Loucy (cell line): Measurements from ENCODE around the gene FARSB.

Source experiments
- H2AFZ ChIP-seq: fragments of 200-600 bp; sonication (generic); 2 replicates; pipeline ENCODE4 v1.6.0; 2016; ENCODE audit warnings: antibody characterized with exemption, mild to moderate bottlenecking, low read length, moderate library complexity
- H3F3A ChIP-seq: fragments of 200-600 bp; 2 replicates; pipeline ENCODE4 v1.6.0; 2016; ENCODE audit warnings: antibody characterized with exemption, low read depth, mild to moderate bottlenecking
- H3K27me3 ChIP-seq: fragments of 200-600 bp; sonication (generic); 2 replicates; pipeline ENCODE4 v1.6.1; 2014; ENCODE audit warnings: low read length, mild to moderate bottlenecking; ENCODE audit not compliant: insufficient read depth, poor library complexity, severe bottlenecking
- H3K36me3 ChIP-seq: fragments of 200-600 bp; sonication (generic); 2 replicates; pipeline ENCODE4 v1.6.1; 2016; ENCODE audit warnings: low read length; ENCODE audit not compliant: insufficient read depth
- H3K4me1 ChIP-seq: fragments of 200-600 bp; sonication (generic); 2 replicates; pipeline ENCODE4 v1.5.1; 2014; ENCODE audit warnings: low read length, mild to moderate bottlenecking; ENCODE audit not compliant: insufficient read depth, poor library complexity, severe bottlenecking
- H3K4me2 ChIP-seq: fragments of 200-600 bp; sonication (generic); 2 replicates; pipeline ENCODE4 v1.6.0; 2014; ENCODE audit warnings: antibody characterized with exemption, low read length, low read depth, mild to moderate bottlenecking; ENCODE audit not compliant: poor library complexity, severe bottlenecking
- H3K4me3 ChIP-seq: fragments of 200-600 bp; sonication (generic); 2 replicates; pipeline ENCODE4 v1.5.1; 2014; ENCODE audit warnings: low read length, mild to moderate bottlenecking, mixed read lengths; ENCODE audit not compliant: poor library complexity, severe bottlenecking
- H3K79me2 ChIP-seq: fragments of 200-600 bp; sonication (generic); 2 replicates; pipeline ENCODE4 v1.6.1; 2014; ENCODE audit warnings: low read length; ENCODE audit not compliant: insufficient read depth
- H3K9ac ChIP-seq: fragments of 200-600 bp; sonication (generic); 2 replicates; pipeline ENCODE4 v1.6.0; 2014; ENCODE audit warnings: mild to moderate bottlenecking, low read depth, low read length, moderate library complexity; ENCODE audit not compliant: poor library complexity, severe bottlenecking
- H3K9me2 ChIP-seq: fragments of 200-600 bp; sonication (generic); replicated peaks from 2 replicates; pipeline ENCODE4 v1.6.1; 2016; ENCODE audit warnings: low read depth, low read length, mixed read lengths
- H3K9me3 ChIP-seq: fragments of 200-600 bp; sonication (generic); 2 replicates; pipeline ENCODE4 v1.6.1; 2014; ENCODE audit warnings: mild to moderate bottlenecking, antibody characterized with exemption, low read length, low read depth; ENCODE audit not compliant: insufficient read depth
- H4K20me1 ChIP-seq: fragments of 200-600 bp; sonication (generic); 2 replicates; pipeline ENCODE4 v1.6.0; 2014; ENCODE audit warnings: antibody characterized with exemption, low read length, mild to moderate bottlenecking; ENCODE audit not compliant: insufficient read depth, poor library complexity, severe bottlenecking
- EZH2phosphoT487 ChIP-seq: fragments of 200-600 bp; IDR thresholded peaks from 2 replicates; pipeline ENCODE4 v1.6.1; 2018; ENCODE audit warnings: antibody characterized with exemption, mild to moderate bottlenecking, moderate library complexity, borderline replicate concordance
- TF ChIP-seq, protein P1 (sequence below): fragments of 200-600 bp; sonication (generic); conservative IDR thresholded peaks from 2 replicates; pipeline ENCODE4 v1.5.1; 2014; ENCODE audit warnings: mild to moderate bottlenecking, antibody characterized with exemption, low read length

Gene FARSB

DNA sequence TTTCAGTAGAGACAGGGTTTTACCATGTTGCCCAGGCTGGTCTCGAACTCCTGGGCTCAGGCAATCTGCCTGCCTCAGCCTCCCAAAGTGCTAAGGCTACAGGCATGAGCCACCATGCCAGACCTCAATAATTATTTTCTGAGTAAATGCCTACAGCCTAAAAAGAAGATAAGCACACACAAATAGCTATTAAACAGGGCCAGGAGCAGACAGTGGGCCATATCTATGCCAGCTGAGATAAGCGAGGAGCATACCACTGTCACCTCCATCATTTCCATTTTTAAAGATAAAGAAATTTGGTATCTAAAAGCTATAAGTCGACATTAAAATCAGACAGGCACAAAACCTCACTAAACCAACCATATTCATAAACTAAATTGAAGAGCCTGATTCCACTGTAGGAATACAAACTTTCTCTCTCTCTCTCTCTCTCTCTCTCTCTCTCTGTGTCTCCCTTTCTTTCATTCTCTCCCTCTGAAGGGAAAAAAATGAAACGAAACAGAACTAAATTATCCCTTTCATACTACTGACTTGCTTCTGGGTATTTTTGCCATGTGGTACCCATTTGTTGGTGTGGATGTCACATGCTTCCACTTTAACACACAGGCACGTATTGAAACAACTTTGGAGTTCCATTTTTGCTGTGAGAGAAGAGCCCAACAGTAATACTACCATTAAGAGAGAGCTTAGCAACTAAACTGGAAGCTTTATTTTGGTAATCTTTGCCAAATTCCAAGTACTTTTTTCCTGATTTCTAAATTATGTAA, 51.0 kb downstream of the FARSB start:
- no peaks in the 10 kb centered on the region for H3K9me2 ChIP-seq
- H3K4me2 ChIP-seq, result no peak overlapping the region
- TF ChIP-seq EZH2phosphoT487, result no peak
- TF ChIP-seq, protein P1, sequence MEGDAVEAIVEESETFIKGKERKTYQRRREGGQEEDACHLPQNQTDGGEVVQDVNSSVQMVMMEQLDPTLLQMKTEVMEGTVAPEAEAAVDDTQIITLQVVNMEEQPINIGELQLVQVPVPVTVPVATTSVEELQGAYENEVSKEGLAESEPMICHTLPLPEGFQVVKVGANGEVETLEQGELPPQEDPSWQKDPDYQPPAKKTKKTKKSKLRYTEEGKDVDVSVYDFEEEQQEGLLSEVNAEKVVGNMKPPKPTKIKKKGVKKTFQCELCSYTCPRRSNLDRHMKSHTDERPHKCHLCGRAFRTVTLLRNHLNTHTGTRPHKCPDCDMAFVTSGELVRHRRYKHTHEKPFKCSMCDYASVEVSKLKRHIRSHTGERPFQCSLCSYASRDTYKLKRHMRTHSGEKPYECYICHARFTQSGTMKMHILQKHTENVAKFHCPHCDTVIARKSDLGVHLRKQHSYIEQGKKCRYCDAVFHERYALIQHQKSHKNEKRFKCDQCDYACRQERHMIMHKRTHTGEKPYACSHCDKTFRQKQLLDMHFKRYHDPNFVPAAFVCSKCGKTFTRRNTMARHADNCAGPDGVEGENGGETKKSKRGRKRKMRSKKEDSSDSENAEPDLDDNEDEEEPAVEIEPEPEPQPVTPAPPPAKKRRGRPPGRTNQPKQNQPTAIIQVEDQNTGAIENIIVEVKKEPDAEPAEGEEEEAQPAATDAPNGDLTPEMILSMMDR, result no peak
- no peaks in the 10 kb centered on the region for H4K20me1 ChIP-seq
- no peaks in the 10 kb centered on the region for H3K27me3 ChIP-seq
- H2AFZ ChIP-seq, result no peak overlapping the region
- H3K9ac ChIP-seq, result no peak overlapping the region
- H3K4me3 ChIP-seq, result no peak overlapping the region
- H3K9me3 ChIP-seq, result no peaks in the 10 kb centered on the region
- H3K79me2 ChIP-seq, result no peaks in the 10 kb centered on the region
- H3K36me3 ChIP-seq, result peaks cover 14% of the 10 kb centered on the region; the same call in 1 of the 2 replicates
- no peaks in the 10 kb centered on the region for H3F3A ChIP-seq
- no peaks in the 10 kb centered on the region for H3K4me1 ChIP-seq

DNA sequence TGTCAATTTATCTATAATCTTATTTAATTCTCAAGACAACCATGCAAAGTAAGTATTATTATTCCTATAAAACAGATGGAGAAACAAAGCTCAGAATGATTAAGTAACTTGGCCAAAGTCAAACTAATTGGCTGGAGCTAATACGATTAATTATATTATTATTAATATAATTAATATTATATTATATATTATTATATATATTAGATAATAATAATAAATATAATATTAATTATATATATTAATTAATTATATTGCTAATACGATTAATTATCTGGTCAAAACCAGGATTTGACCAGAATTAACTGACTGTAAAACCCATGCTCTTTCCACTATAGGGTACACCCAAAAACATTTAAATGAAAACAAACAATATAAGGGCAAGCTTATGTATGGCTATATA, 52.4 kb downstream of the FARSB start:
- Histone ChIP-seq H3K4me1 (no peaks in the 10 kb centered on the region), H3K9me2 (no peaks in the 10 kb centered on the region), H3K4me3 (no peak overlapping the region), H4K20me1 (no peaks in the 10 kb centered on the region), H2AFZ (no peak overlapping the region), H3K27me3 (no peaks in the 10 kb centered on the region), H3F3A (no peaks in the 10 kb centered on the region), H3K9ac (no peak overlapping the region), H3K4me2 (no peak overlapping the region), H3K9me3 (no peaks in the 10 kb centered on the region), H3K36me3 (peaks cover 20% of the 10 kb centered on the region; the same call in 1 of the 2 replicates), H3K79me2 (no peaks in the 10 kb centered on the region)
- TF ChIP-seq EZH2phosphoT487, result no peak
- TF ChIP-seq, protein P1, result no peak

DNA sequence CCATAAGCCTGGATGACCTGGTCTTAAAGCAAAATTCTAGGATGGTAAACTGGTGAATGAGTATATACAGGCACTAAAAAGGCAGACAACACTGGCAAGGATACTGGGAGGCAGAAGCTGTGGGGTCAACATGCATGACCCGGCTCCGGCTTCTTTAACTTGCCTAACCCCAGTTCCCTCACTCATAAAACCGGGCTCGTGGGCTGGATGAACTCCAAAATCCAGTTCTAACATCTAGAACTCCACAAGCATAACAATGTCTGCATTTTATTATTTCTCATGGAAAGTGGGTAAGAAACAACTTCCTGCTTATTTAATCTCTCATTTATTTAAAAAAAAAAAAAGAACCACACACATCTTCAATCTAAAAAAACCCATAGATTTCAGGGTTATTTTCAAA, 57.3 kb downstream of the FARSB start:
- Histone ChIP-seq H2AFZ (no peak overlapping the region), H3K4me3 (no peak overlapping the region), H3K36me3 (peaks cover 47% of the 10 kb centered on the region; the same call in 1 of the 2 replicates), H3K9me3 (no peaks in the 10 kb centered on the region), H3K9ac (no peak overlapping the region), H3K4me2 (no peak overlapping the region), H3K79me2 (no peaks in the 10 kb centered on the region), H3K9me2 (no peaks in the 10 kb centered on the region), H3K27me3 (no peaks in the 10 kb centered on the region), H3F3A (no peaks in the 10 kb centered on the region), H3K4me1 (no peaks in the 10 kb centered on the region), H4K20me1 (no peaks in the 10 kb centered on the region)
- no peak for TF ChIP-seq EZH2phosphoT487
- TF ChIP-seq, protein P1, result no peak
